SK-N-MC (cell line): Measurements from ENCODE around the gene PNPLA1.
"Not testable (repeated sequence)": the region's sequence is repeated elsewhere in the genome, so short reads cannot be mapped to it uniquely, and the experiment has no call there.

Experiments used
- DNase-seq: peaks from one replicate; pipeline ENCODE4 v3.0.0-alpha.2; 2011; ENCODE audit warnings: low read depth, low spot score
- H3K27ac ChIP-seq: fragments of 200-600 bp; sonication (generic); 2 replicates; pipeline ENCODE4 v1.5.1; 2016; ENCODE audit warnings: mixed run types
- H3K36me3 ChIP-seq: fragments of 200-600 bp; sonication (generic); 2 replicates; pipeline ENCODE4 v1.6.1; 2017; ENCODE audit warnings: antibody characterized with exemption, low read length, mixed read lengths; ENCODE audit not compliant: insufficient read depth
- H3K4me3 ChIP-seq: fragments of 200-600 bp; sonication (generic); 2 replicates; pipeline ENCODE4 v1.5.1; 2016
- H3K9ac ChIP-seq: fragments of 200-600 bp; sonication (generic); 2 replicates; pipeline ENCODE4 v1.8.0; 2017; ENCODE audit warnings: mixed run types, mixed read lengths; ENCODE audit not compliant: insufficient read length
- H3K9me3 ChIP-seq: fragments of 200-600 bp; sonication (generic); 2 replicates; pipeline ENCODE4 v1.6.1; 2017; ENCODE audit warnings: low read depth, mild to moderate bottlenecking, antibody characterized with exemption, low read length, moderate library complexity, mixed read lengths
- EZH2 ChIP-seq: fragments of 200-600 bp; sonication (generic); IDR thresholded peaks from one replicate; pipeline ENCODE4 v1.6.1; 2017; ENCODE audit warnings: antibody characterized with exemption
- FOXP2 ChIP-seq: optimal IDR thresholded peaks from 2 replicates; pipeline ENCODE3; 2011; ENCODE audit warnings: mild to moderate bottlenecking, moderate library complexity; ENCODE audit not compliant: insufficient read depth; ENCODE audit errors: extremely low read length, control extremely low read depth
- POLR2AphosphoS5 ChIP-seq: IDR thresholded peaks from 2 replicates; pipeline ENCODE4 v1.6.1; 2012; ENCODE audit warnings: mild to moderate bottlenecking, low read depth, low read length, borderline replicate concordance

Gene PNPLA1

GRCh38 chr6:36337814-36338213 lies 68.0 kb downstream of the PNPLA1 start:
- no peak for TF ChIP-seq EZH2
- no peak for TF ChIP-seq POLR2AphosphoS5
- TF ChIP-seq FOXP2: no peak
- H3K9me3 ChIP-seq: no peaks in the 10 kb centered on the region
- DNase-seq: no peak

GRCh38 chr6:36338223-36338622 lies 68.4 kb downstream of the PNPLA1 start:
- H3K36me3 ChIP-seq, H3K9me3 ChIP-seq, H3K9ac ChIP-seq, DNase-seq, H3K4me3 ChIP-seq, H3K27ac ChIP-seq: not testable (repeated sequence)

More at GRCh38 chr6:36337814-36338213, 68.0 kb downstream of the PNPLA1 start:
- Histone ChIP-seq H3K27ac (no peak overlapping the region), H3K36me3 (no peaks in the 10 kb centered on the region), H3K4me3 (no peak overlapping the region), H3K9ac (no peak overlapping the region)

- H3K27ac ChIP-seq: no peak overlapping the region
- H3K36me3 ChIP-seq: no peaks in the 10 kb centered on the region
- no peak for TF ChIP-seq FOXP2
- TF ChIP-seq POLR2AphosphoS5: no peak
- TF ChIP-seq EZH2: no peak
- H3K4me3 ChIP-seq: no peak overlapping the region
- no peak for DNase-seq
- no peak overlapping the region for H3K9ac ChIP-seq
- no peaks in the 10 kb centered on the region for H3K9me3 ChIP-seq
Measured at GRCh38 chr6:36339146-36339545, 69.3 kb downstream of the PNPLA1 start.

- H3K27ac ChIP-seq: no peak overlapping the region
- no peak overlapping the region for H3K4me3 ChIP-seq
- no peaks in the 10 kb centered on the region for H3K36me3 ChIP-seq
- H3K9ac ChIP-seq: no peak overlapping the region
- no peaks in the 10 kb centered on the region for H3K9me3 ChIP-seq
- TF ChIP-seq POLR2AphosphoS5 (no peak), EZH2 (no peak), FOXP2 (no peak)
- DNase-seq: no peak
Measured at GRCh38 chr6:36340306-36340617, 70.4 kb downstream of the PNPLA1 start.

GRCh38 chr6:36340618-36341454 lies 71.0 kb downstream of the PNPLA1 start:
- Histone ChIP-seq H3K4me3 (no peak overlapping the region), H3K36me3 (no peaks in the 10 kb centered on the region), H3K9me3 (no peaks in the 10 kb centered on the region), H3K27ac (no peak overlapping the region), H3K9ac (no peak overlapping the region)
- no peak for DNase-seq
- TF ChIP-seq POLR2AphosphoS5 (no peak), FOXP2 (no peak), EZH2 (no peak)

GRCh38 chr6:36343109-36343680 lies 73.3 kb downstream of the PNPLA1 start:
- H3K9ac ChIP-seq: no peak overlapping the region
- H3K4me3 ChIP-seq: no peak overlapping the region
- no peaks in the 10 kb centered on the region for H3K9me3 ChIP-seq
- no peak overlapping the region for H3K27ac ChIP-seq
- TF ChIP-seq FOXP2 (no peak), POLR2AphosphoS5 (no peak), EZH2 (no peak)
- H3K36me3 ChIP-seq: no peaks in the 10 kb centered on the region
- no peak for DNase-seq

GRCh38 chr6:36345681-36346466 lies 76.0 kb downstream of the PNPLA1 start:
- no peak overlapping the region for H3K27ac ChIP-seq
- DNase-seq: no peak
- no peak overlapping the region for H3K4me3 ChIP-seq
- H3K9ac ChIP-seq: no peak overlapping the region
- H3K9me3 ChIP-seq: no peaks in the 10 kb centered on the region
- H3K36me3 ChIP-seq: no peaks in the 10 kb centered on the region
- TF ChIP-seq EZH2: no peak
- TF ChIP-seq FOXP2: no peak
- no peak for TF ChIP-seq POLR2AphosphoS5

- H3K27ac ChIP-seq: no peak overlapping the region
- H3K36me3 ChIP-seq: no peaks in the 10 kb centered on the region
- no peak for TF ChIP-seq POLR2AphosphoS5
- TF ChIP-seq FOXP2: no peak
- TF ChIP-seq EZH2: no peak
- no peak overlapping the region for H3K9ac ChIP-seq
- no peak for DNase-seq
- H3K9me3 ChIP-seq: no peaks in the 10 kb centered on the region
- H3K4me3 ChIP-seq: no peak overlapping the region
Measured at GRCh38 chr6:36346486-36347273, 76.8 kb downstream of the PNPLA1 start.

- no peak for DNase-seq
- no peak overlapping the region for H3K27ac ChIP-seq
- no peak overlapping the region for H3K9ac ChIP-seq
- TF ChIP-seq FOXP2: no peak
- TF ChIP-seq EZH2: no peak
- no peak for TF ChIP-seq POLR2AphosphoS5
- no peaks in the 10 kb centered on the region for H3K9me3 ChIP-seq
- no peaks in the 10 kb centered on the region for H3K36me3 ChIP-seq
- H3K4me3 ChIP-seq: no peak overlapping the region
Measured at GRCh38 chr6:36347621-36348020, 77.8 kb downstream of the PNPLA1 start.
